NCI-H1417 (cell line): Measurements from ENCODE around the gene HUNK.
A peak's percentile ranks its signal among the peaks of the same experiment; 100 is the strongest.

ENCODE experiments used
- DNase-seq, 3 experiments: peaks; one replicate each; lab custom pipeline; 2025; lab: John Stamatoyannopoulos, UW

HUNK gene

GRCh38 chr21:31896019-31896418 lies 23.2 kb downstream of the HUNK start:
- DNase-seq: no peak

GRCh38 chr21:31897311-31897710 lies 24.5 kb downstream of the HUNK start:
- no peak for DNase-seq

GRCh38 chr21:31898933-31899630 lies 26.3 kb downstream of the HUNK start:
- DNase-seq: no peak

GRCh38 chr21:31900121-31900895 lies 27.5 kb downstream of the HUNK start:
- no peak for DNase-seq

GRCh38 chr21:31901315-31901714 lies 28.5 kb downstream of the HUNK start:
- DNase-seq: no peak

- peak in 2 of 3 experiments; percentile 41 to 84 for DNase-seq
Observed at GRCh38 chr21:31902438-31902837, 29.6 kb downstream of the HUNK start.

- DNase-seq: no peak
Observed at GRCh38 chr21:31903896-31904295, 31.1 kb downstream of the HUNK start.

GRCh38 chr21:31905503-31906451 lies 33.0 kb downstream of the HUNK start:
- DNase-seq: peak in 2 of 3 experiments; percentile 17 to 47

- peak in 1 of 3 experiments; percentile 46 for DNase-seq
Observed at GRCh38 chr21:31908106-31909031, 35.5 kb downstream of the HUNK start.

- peak in 2 of 3 experiments; percentile 50 to 79 for DNase-seq
Observed at GRCh38 chr21:31909153-31910073, 36.6 kb downstream of the HUNK start.

GRCh38 chr21:31910074-31910470 lies 37.3 kb downstream of the HUNK start:
- peak in 2 of 3 experiments; percentile 41 to 53 for DNase-seq

- peak in 2 of 3 experiments; percentile 7 to 42 for DNase-seq
Observed at GRCh38 chr21:31911138-31911907, 38.5 kb downstream of the HUNK start.

GRCh38 chr21:31912501-31912900 lies 39.7 kb downstream of the HUNK start:
- DNase-seq: no peak

GRCh38 chr21:31913182-31913608 lies 40.4 kb downstream of the HUNK start:
- DNase-seq: no peak

- peak in 2 of 3 experiments; percentile 15 to 61 for DNase-seq
Observed at GRCh38 chr21:31914472-31914871, 41.7 kb downstream of the HUNK start.

- DNase-seq: peak in 1 of 3 experiments; percentile 37
Observed at GRCh38 chr21:31915566-31915965, 42.7 kb downstream of the HUNK start.

GRCh38 chr21:31917108-31917507 lies 44.3 kb downstream of the HUNK start:
- no peak for DNase-seq

- no peak for DNase-seq
Observed at GRCh38 chr21:31918250-31918775, 45.5 kb downstream of the HUNK start.

- peak in 1 of 3 experiments; percentile 59 for DNase-seq
Observed at GRCh38 chr21:31920275-31920674, 47.5 kb downstream of the HUNK start.
